Skeletal muscle satellite cell (primary cell): ENCODE data around the gene TNS2.

Experiments
- H3K27me3 ChIP-seq: 2 replicates; pipeline ENCODE4 v1.7.0; 2013; ENCODE audit warnings: low read length; ENCODE audit not compliant: control insufficient read depth, insufficient read depth
- H3K36me3 ChIP-seq: 2 replicates; pipeline ENCODE4 v1.7.0; 2013; ENCODE audit warnings: mild to moderate bottlenecking, control low read depth, low read length; ENCODE audit not compliant: insufficient read depth
- H3K4me1 ChIP-seq: 2 replicates; pipeline ENCODE4 v1.7.0; 2013; ENCODE audit warnings: low read length; ENCODE audit not compliant: control insufficient read depth, insufficient read depth
- H3K4me2 ChIP-seq: 2 replicates; pipeline ENCODE4 v1.7.0; 2013; ENCODE audit warnings: mild to moderate bottlenecking, low read length
- H3K4me3 ChIP-seq: 2 replicates; pipeline ENCODE4 v1.7.0; 2013; ENCODE audit warnings: low read length
- H3K9ac ChIP-seq: 2 replicates; pipeline ENCODE4 v1.7.0; 2013; ENCODE audit warnings: mild to moderate bottlenecking, low read depth, low read length, moderate library complexity
- H3K9me3 ChIP-seq: replicated peaks from 2 replicates; pipeline ENCODE4 v1.7.0; 2013; ENCODE audit warnings: mild to moderate bottlenecking, control low read depth, low read length

The TNS2 gene

GRCh38 chr12:53052419-53053217, 2.8 kb downstream of the TNS2 start:
- Histone ChIP-seq H3K27me3 (no peaks in the 10 kb centered on the region), H3K4me3 (peak overlapping the region; percentile 88), H3K4me1 (peaks cover 74% of the 10 kb centered on the region), H3K9ac (peak overlapping the region; percentile 85), H3K36me3 (peaks cover 38% of the 10 kb centered on the region), H3K4me2 (peak overlapping the region; percentile 98), H3K9me3 (no peaks in the 10 kb centered on the region)

GRCh38 chr12:53053218-53054111, 3.6 kb downstream of the TNS2 start:
- Histone ChIP-seq H3K4me2 (peak overlapping the region; percentile 98), H3K9ac (peak overlapping the region; percentile 27), H3K4me1 (peaks cover 66% of the 10 kb centered on the region), H3K27me3 (no peaks in the 10 kb centered on the region), H3K9me3 (no peaks in the 10 kb centered on the region), H3K4me3 (peak overlapping the region; percentile 61), H3K36me3 (peaks cover 46% of the 10 kb centered on the region)

- H3K9ac ChIP-seq, result peak overlapping the region; percentile 27
- peaks cover 58% of the 10 kb centered on the region for H3K4me1 ChIP-seq
- H3K36me3 ChIP-seq, result peaks cover 54% of the 10 kb centered on the region
- no peaks in the 10 kb centered on the region for H3K27me3 ChIP-seq
- H3K9me3 ChIP-seq, result no peaks in the 10 kb centered on the region
- H3K4me3 ChIP-seq, result peak overlapping the region; percentile 61
- peak overlapping the region; percentile 98 for H3K4me2 ChIP-seq
Measured at GRCh38 chr12:53054112-53054878, 4.4 kb downstream of the TNS2 start.

- H3K9me3 ChIP-seq, result no peaks in the 10 kb centered on the region
- H3K9ac ChIP-seq, result no peak overlapping the region
- no peaks in the 10 kb centered on the region for H3K27me3 ChIP-seq
- peaks cover 68% of the 10 kb centered on the region for H3K36me3 ChIP-seq
- no peak overlapping the region for H3K4me2 ChIP-seq
- peaks cover 48% of the 10 kb centered on the region for H3K4me1 ChIP-seq
- H3K4me3 ChIP-seq, result no peak overlapping the region
Measured at GRCh38 chr12:53055471-53056266, 5.8 kb downstream of the TNS2 start.

GRCh38 chr12:53056296-53056695, 6.4 kb downstream of the TNS2 start:
- Histone ChIP-seq H3K9ac (no peak overlapping the region), H3K27me3 (no peaks in the 10 kb centered on the region), H3K9me3 (no peaks in the 10 kb centered on the region), H3K4me1 (peaks cover 43% of the 10 kb centered on the region), H3K4me2 (no peak overlapping the region), H3K36me3 (peaks cover 74% of the 10 kb centered on the region), H3K4me3 (no peak overlapping the region)

GRCh38 chr12:53056901-53057300, 7.0 kb downstream of the TNS2 start:
- H3K27me3 ChIP-seq, result no peaks in the 10 kb centered on the region
- H3K9me3 ChIP-seq, result no peaks in the 10 kb centered on the region
- peaks cover 74% of the 10 kb centered on the region for H3K36me3 ChIP-seq
- no peak overlapping the region for H3K4me2 ChIP-seq
- H3K4me1 ChIP-seq, result peaks cover 42% of the 10 kb centered on the region
- H3K9ac ChIP-seq, result no peak overlapping the region
- no peak overlapping the region for H3K4me3 ChIP-seq

GRCh38 chr12:53057816-53058500, 8.1 kb downstream of the TNS2 start:
- no peaks in the 10 kb centered on the region for H3K27me3 ChIP-seq
- H3K4me3 ChIP-seq, result no peak overlapping the region
- no peaks in the 10 kb centered on the region for H3K9me3 ChIP-seq
- peaks cover 85% of the 10 kb centered on the region for H3K36me3 ChIP-seq
- H3K9ac ChIP-seq, result no peak overlapping the region
- H3K4me1 ChIP-seq, result peaks cover 43% of the 10 kb centered on the region
- H3K4me2 ChIP-seq, result no peak overlapping the region

- H3K27me3 ChIP-seq, result no peaks in the 10 kb centered on the region
- no peaks in the 10 kb centered on the region for H3K9me3 ChIP-seq
- no peak overlapping the region for H3K9ac ChIP-seq
- no peak overlapping the region for H3K4me3 ChIP-seq
- H3K4me2 ChIP-seq, result no peak overlapping the region
- peaks cover 85% of the 10 kb centered on the region for H3K36me3 ChIP-seq
- peaks cover 41% of the 10 kb centered on the region for H3K4me1 ChIP-seq
Measured at GRCh38 chr12:53058674-53059433, 9.0 kb downstream of the TNS2 start.

- no peaks in the 10 kb centered on the region for H3K27me3 ChIP-seq
- peaks cover 41% of the 10 kb centered on the region for H3K4me1 ChIP-seq
- no peak overlapping the region for H3K4me2 ChIP-seq
- H3K4me3 ChIP-seq, result no peak overlapping the region
- no peak overlapping the region for H3K9ac ChIP-seq
- H3K9me3 ChIP-seq, result no peaks in the 10 kb centered on the region
- peaks cover 86% of the 10 kb centered on the region for H3K36me3 ChIP-seq
Measured at GRCh38 chr12:53059434-53060063, 9.7 kb downstream of the TNS2 start.
